Measurements from ENCODE around the gene AIFM2. TPM values are rescaled to one million over a fixed set of nuclear protein-coding genes. Genes with fewer than 3 reads are reported as not detected.
A peak's percentile ranks its signal among the peaks of the same experiment; 100 is the strongest.
"Not testable (repeated sequence)": the region's sequence is repeated elsewhere in the genome, so short reads cannot be mapped to it uniquely, and the experiment has no call there.

Gene AIFM2
- total RNA-seq (1 to 10 TPM; 3.0 to 5.5 (median 3.2) TPM), polyA plus RNA-seq (1 to 10 TPM in 1 of 2 donors, under 1 TPM in 1; 0.91 to 2.9 TPM), total RNA-seq (7.1 reads per million, percentile 30 among the genes with 10 or more reads in this experiment)

- intact Hi-C loops (cut with micrococcal nuclease), result loop anchor here (1.0 kb wide), 1 partner anchor 14 kb away; the partner anchor contains the start of gene TYSND1 (in 2 of the 2)
- DNase-seq (peak in 6 of 9 donors; percentile 23 to 51 (median 28)), ATAC-seq (peak; percentile 74)
- Histone ChIP-seq H3K27me3 (ENCODE audit: control insufficient read depth in 2 of 2, insufficient read depth in 2 of 2, low read length in 2 of 2) (no peaks in the 10 kb centered on the region), H3K36me3 (ENCODE audit: control insufficient read depth in 2 of 3, insufficient read depth in 3 of 3, low read length in 3 of 3) (no peaks in the 10 kb centered on the region), H3K9me3 (ENCODE audit: control insufficient read depth in 2 of 3, low read length in 3 of 3) (no peaks in the 10 kb centered on the region), H3K27ac (ENCODE audit: low read depth, low read length) (peak within 1 kb of the TSS; percentile 57), H3K4me1 (ENCODE audit: control insufficient read depth in 2 of 2, insufficient read depth in 2 of 2, low read length in 2 of 2) (peaks cover 6 to 7% of the 10 kb centered on the region in 2 donors), H3K4me3 (ENCODE audit: low read length) (peak within 1 kb of the TSS; percentile 50)
- peak within 1 kb of the TSS; percentile 34 to 89 (median 77) for H3K27ac Mint-ChIP-seq
- CTCF ChIA-PET, result interaction anchor here (0.5 kb wide), 1 partner anchor 14 kb away, joined by 3 read pairs; the partner anchor contains the start of gene TYSND1
- peaks cover 0 to 6% (median 3%) of the 10 kb centered on the region in 5 donors for H3K36me3 Mint-ChIP-seq
- H3K4me1 Mint-ChIP-seq, result peaks cover 7 to 33% (median 20%) of the 10 kb centered on the region in 7 donors
- peak within 1 kb of the TSS; percentile 78 to 94 (median 85) for H3K4me3 Mint-ChIP-seq
- POLR2A ChIA-PET, result no interaction called here
- H3K27me3 Mint-ChIP-seq, result peaks cover 0 to 8% (median 0%) of the 10 kb centered on the region in 5 donors
- no peaks in the 10 kb centered on the region for H3K9me3 Mint-ChIP-seq
These were observed at the start of gene AIFM2 for GRCh38 chr10:70132098-70133029. TSS of gene AIFM2 (minus strand) at chr10:70132825. CDS start at chr10:70124084, 8,741 bp downstream.

- Mint-ChIP-seq H3K4me1 (peaks cover 5 to 11% (median 11%) of the 10 kb centered on the region in 7 donors), H3K27me3 (peaks cover 0 to 39% (median 12%) of the 10 kb centered on the region in 5 donors)
- H3K27ac ChIP-seq (ENCODE audit: low read depth, low read length); H3K4me1 ChIP-seq (ENCODE audit: control insufficient read depth in 2 of 2, insufficient read depth in 2 of 2, low read length in 2 of 2); H3K27me3 ChIP-seq (ENCODE audit: control insufficient read depth in 2 of 2, insufficient read depth in 2 of 2, low read length in 2 of 2); H3K36me3 ChIP-seq (ENCODE audit: control insufficient read depth in 2 of 3, insufficient read depth in 3 of 3, low read length in 3 of 3); ATAC-seq; H3K9me3 ChIP-seq (ENCODE audit: control insufficient read depth in 2 of 3, low read length in 3 of 3); H3K27ac Mint-ChIP-seq; H3K36me3 Mint-ChIP-seq; H3K4me3 ChIP-seq (ENCODE audit: low read length); CTCF ChIA-PET; intact Hi-C loops (cut with micrococcal nuclease); H3K4me3 Mint-ChIP-seq; DNase-seq; H3K9me3 Mint-ChIP-seq: not testable (repeated sequence)
- POLR2A ChIA-PET, result interaction anchor here (0.6 kb wide), 1 partner anchor 67 kb away, joined by 4 read pairs; no protein-coding TSS in a partner anchor
These were observed 46.6 kb upstream of the AIFM2 start for GRCh38 chr10:70179209-70179608.

DNA sequence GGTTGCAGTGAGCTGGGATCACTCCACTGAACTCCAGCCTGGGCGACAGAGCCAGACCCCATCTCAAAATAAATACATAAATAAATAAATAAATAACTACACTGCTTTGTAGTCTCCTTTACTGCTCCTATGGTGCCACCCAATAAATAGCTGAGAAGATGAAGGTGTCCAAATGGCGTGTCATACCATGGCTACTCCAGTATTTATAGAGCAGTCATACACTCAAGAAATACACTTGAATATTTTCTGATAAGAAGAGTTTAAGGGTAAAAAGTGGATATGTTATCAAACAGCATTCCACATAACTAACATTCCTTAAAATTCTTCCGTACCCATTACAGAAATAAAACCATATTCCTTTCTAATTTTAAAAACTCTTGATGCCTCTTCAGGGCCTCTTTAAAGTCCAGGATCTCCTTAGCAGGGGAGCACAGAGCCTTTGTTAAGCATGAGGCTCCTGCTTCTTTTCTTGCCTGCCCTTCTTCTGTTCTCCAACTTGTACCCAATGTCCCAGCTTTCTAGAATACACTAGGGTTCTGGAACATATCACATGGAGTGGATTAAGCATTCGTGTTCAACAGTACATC is 45.6 kb upstream of the AIFM2 start:
- peaks cover 13 to 18% of the 10 kb centered on the region in 2 donors for H3K4me1 ChIP-seq (ENCODE audit: control insufficient read depth in 2 of 2, insufficient read depth in 2 of 2, low read length in 2 of 2)
- ATAC-seq (no peak), DNase-seq (no peak)
- no peaks in the 10 kb centered on the region for H3K27me3 ChIP-seq (ENCODE audit: control insufficient read depth in 2 of 2, insufficient read depth in 2 of 2, low read length in 2 of 2)
- no peaks in the 10 kb centered on the region for H3K9me3 ChIP-seq (ENCODE audit: control insufficient read depth in 2 of 3, low read length in 3 of 3)
- intact Hi-C loops (cut with micrococcal nuclease), result no loop called here
- Mint-ChIP-seq H3K27me3 (peaks cover 0 to 33% (median 10%) of the 10 kb centered on the region in 5 donors), H3K9me3 (peaks cover 0 to 9% (median 0%) of the 10 kb centered on the region in 11 donors), H3K4me1 (peaks cover 11 to 17% (median 14%) of the 10 kb centered on the region in 7 donors), H3K4me3 (no peak overlapping the region), H3K27ac (no peak overlapping the region), H3K36me3 (peaks cover 0 to 4% (median 0%) of the 10 kb centered on the region in 5 donors)
- H3K36me3 ChIP-seq (ENCODE audit: control insufficient read depth in 2 of 3, insufficient read depth in 3 of 3, low read length in 3 of 3), result no peaks in the 10 kb centered on the region
- CTCF ChIA-PET, result interaction anchor here (0.6 kb wide), 1 partner anchor 94 kb away, joined by 3 read pairs; no protein-coding TSS in a partner anchor
- H3K27ac ChIP-seq (ENCODE audit: low read depth, low read length), result no peak overlapping the region
- no peak overlapping the region for H3K4me3 ChIP-seq (ENCODE audit: low read length)
- POLR2A ChIA-PET, result interaction anchor here (1.6 kb wide), 1 partner anchor 32 kb away, joined by 5 read pairs; the partner anchor contains the start of gene TYSND1

DNA sequence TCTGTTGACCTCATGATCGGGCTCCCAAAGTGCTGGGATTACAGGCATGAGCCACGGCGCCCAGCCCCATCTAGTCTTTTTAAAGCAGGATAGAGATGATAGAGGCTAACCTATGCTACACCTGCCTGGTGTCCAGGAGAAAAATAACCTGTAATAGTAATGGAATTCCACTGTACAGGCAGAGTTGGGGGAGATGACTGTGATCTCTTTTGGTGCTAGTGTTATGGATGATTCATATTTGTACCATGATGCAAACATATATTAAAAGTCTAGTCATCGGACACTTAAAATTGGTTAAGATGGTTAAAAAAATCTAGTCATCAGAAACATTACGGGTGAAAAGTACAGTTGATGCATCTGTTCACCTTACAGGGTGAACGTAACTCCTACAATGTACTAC is 43.8 kb upstream of the AIFM2 start:
- no peak overlapping the region for H3K4me3 ChIP-seq (ENCODE audit: low read length)
- ChIA-PET POLR2A (no interaction called here), CTCF (interaction anchor here (1.3 kb wide), 1 partner anchor 30 kb away, joined by 5 read pairs; the partner anchor contains the start of gene TYSND1)
- ATAC-seq (no peak), DNase-seq (no peak)
- peaks cover 0 to 9% (median 0%) of the 10 kb centered on the region in 11 donors for H3K9me3 Mint-ChIP-seq
- H3K9me3 ChIP-seq (ENCODE audit: control insufficient read depth in 2 of 3, low read length in 3 of 3), result no peaks in the 10 kb centered on the region
- H3K27me3 ChIP-seq (ENCODE audit: control insufficient read depth in 2 of 2, insufficient read depth in 2 of 2, low read length in 2 of 2), result no peaks in the 10 kb centered on the region
- H3K4me1 Mint-ChIP-seq, result peaks cover 12 to 25% (median 22%) of the 10 kb centered on the region in 7 donors
- H3K4me1 ChIP-seq (ENCODE audit: control insufficient read depth in 2 of 2, insufficient read depth in 2 of 2, low read length in 2 of 2), result peaks cover 13 to 22% of the 10 kb centered on the region in 2 donors
- peaks cover 0 to 4% (median 0%) of the 10 kb centered on the region in 5 donors for H3K36me3 Mint-ChIP-seq
- intact Hi-C loops (cut with micrococcal nuclease), result no loop called here
- H3K27ac ChIP-seq (ENCODE audit: low read depth, low read length), result no peak overlapping the region
- H3K27ac Mint-ChIP-seq, result no peak overlapping the region
- no peaks in the 10 kb centered on the region for H3K36me3 ChIP-seq (ENCODE audit: control insufficient read depth in 2 of 3, insufficient read depth in 3 of 3, low read length in 3 of 3)
- no peak overlapping the region for H3K4me3 Mint-ChIP-seq
- H3K27me3 Mint-ChIP-seq, result peaks cover 0 to 26% (median 10%) of the 10 kb centered on the region in 5 donors

- peaks cover 0 to 18% (median 4%) of the 10 kb centered on the region in 5 donors for H3K27me3 Mint-ChIP-seq
- ATAC-seq (no peak), DNase-seq (no peak)
- Histone ChIP-seq H3K27me3 (ENCODE audit: control insufficient read depth in 2 of 2, insufficient read depth in 2 of 2, low read length in 2 of 2) (no peaks in the 10 kb centered on the region), H3K9me3 (ENCODE audit: control insufficient read depth in 2 of 3, low read length in 3 of 3) (no peaks in the 10 kb centered on the region), H3K4me3 (ENCODE audit: low read length) (no peak overlapping the region), H3K27ac (ENCODE audit: low read depth, low read length) (no peak overlapping the region), H3K36me3 (ENCODE audit: control insufficient read depth in 2 of 3, insufficient read depth in 3 of 3, low read length in 3 of 3) (no peaks in the 10 kb centered on the region), H3K4me1 (ENCODE audit: control insufficient read depth in 2 of 2, insufficient read depth in 2 of 2, low read length in 2 of 2) (peaks cover 13 to 22% of the 10 kb centered on the region in 2 donors)
- H3K36me3 Mint-ChIP-seq, result peaks cover 0 to 4% (median 0%) of the 10 kb centered on the region in 5 donors
- CTCF ChIA-PET, result interaction anchor here (0.6 kb wide), 1 partner anchor 1465 kb away, joined by 3 read pairs; no protein-coding TSS in a partner anchor
- no peak overlapping the region for H3K4me3 Mint-ChIP-seq
- peaks cover 16 to 29% (median 26%) of the 10 kb centered on the region in 7 donors for H3K4me1 Mint-ChIP-seq
- peak overlapping the region in 4 of 9 donors; percentile 2 to 93 (median 75) for H3K27ac Mint-ChIP-seq
- peaks cover 0 to 9% (median 0%) of the 10 kb centered on the region in 11 donors for H3K9me3 Mint-ChIP-seq
- POLR2A ChIA-PET, result interaction anchor here (1.6 kb wide), 1 partner anchor 29 kb away, joined by 8 read pairs; the partner anchor contains the start of gene TYSND1
- intact Hi-C loops (cut with micrococcal nuclease), result no loop called here
These were observed 42.9 kb upstream of the AIFM2 start for GRCh38 chr10:70175516-70175915.

Data from naive thymus-derived CD4-positive, alpha-beta T cell (primary cell).